K562 (cell line): ENCODE measurements around the gene DOCK7. TPM values are rescaled to one million over a fixed set of nuclear protein-coding genes. Genes with fewer than 3 reads are reported as not detected.

Experiments
- BDP1 ChIP-seq: IDR thresholded peaks from 3 replicates; pipeline ENCODE4 v1.6.1; 2011; ENCODE audit not compliant: insufficient read length, insufficient read depth
- DACH1 ChIP-seq: fragments of 450-650 bp; IDR thresholded peaks from 2 replicates; pipeline ENCODE4 v1.6.1; 2018; ENCODE audit not compliant: partially characterized antibody
- GTF2A2 ChIP-seq: IDR thresholded peaks from 2 replicates; pipeline ENCODE4 v1.6.1; 2016; ENCODE audit warnings: mild to moderate bottlenecking, missing genetic modification characterization, missing compliant biosample characterization
- HMG20A ChIP-seq: fragments of 450-650 bp; formaldehyde crosslinking; conservative IDR thresholded peaks from 2 replicates; pipeline ENCODE4 v1.4.0; 2020; ENCODE audit warnings: mild to moderate bottlenecking, mixed read lengths
- MAX ChIP-seq: sonication (generic); formaldehyde crosslinking; IDR thresholded peaks from 2 replicates; pipeline ENCODE4 v1.9.0; 2022; ENCODE audit warnings: mild to moderate bottlenecking, missing genetic modification reagents
- MBD1 ChIP-seq: fragments of 250-450 bp; sonication (Bioruptor Pico); IDR thresholded peaks from 2 replicates; pipeline ENCODE4 v1.8.0; 2022; ENCODE audit warnings: inconsistent platforms
- MCM3 ChIP-seq: fragments of 450-650 bp; IDR thresholded peaks from 2 replicates; pipeline ENCODE4 v1.6.1; 2016
- NBN ChIP-seq: fragments of 450-650 bp; IDR thresholded peaks from 2 replicates; pipeline ENCODE4 v1.6.1; 2016; ENCODE audit warnings: low read depth, mild to moderate bottlenecking
- NONO ChIP-seq, 2 experiments: fragments of 200-400 bp in 1 of 2; fragments of 450-650 bp in 1 of 2; formaldehyde crosslinking in 1 of 2; IDR thresholded peaks; 2 replicates each; pipeline ENCODE4 v1.6.1; 2017; ENCODE audit warnings: low read depth in 2 of 2, mild to moderate bottlenecking in 2 of 2, moderate library complexity in 2 of 2, low read length in 1 of 2
- NR1H2 ChIP-seq: sonication (generic); formaldehyde crosslinking; IDR thresholded peaks from 2 replicates; pipeline ENCODE4 v1.4.0; 2020; ENCODE audit warnings: mild to moderate bottlenecking, missing genetic modification reagents
- PCBP1 ChIP-seq: fragments of 200-400 bp; formaldehyde crosslinking; IDR thresholded peaks from 2 replicates; pipeline ENCODE4 v1.6.1; 2018; ENCODE audit warnings: mild to moderate bottlenecking, low read depth, low read length; ENCODE audit not compliant: poor library complexity, severe bottlenecking
- POLR2H ChIP-seq: IDR thresholded peaks from 2 replicates; pipeline ENCODE4 v1.6.1; 2016; ENCODE audit warnings: missing genetic modification characterization, low read depth, mild to moderate bottlenecking, control low read depth, missing compliant biosample characterization, moderate library complexity
- PTBP1 ChIP-seq: fragments of 200-400 bp; formaldehyde crosslinking; IDR thresholded peaks from 2 replicates; pipeline ENCODE4 v1.6.1; 2017; ENCODE audit warnings: low read depth, low read length
- PYGO2 ChIP-seq: fragments of 450-650 bp; IDR thresholded peaks from 2 replicates; pipeline ENCODE4 v1.6.1; 2016; ENCODE audit warnings: mild to moderate bottlenecking, missing genetic modification characterization, moderate library complexity, missing compliant biosample characterization
- RBFOX2 ChIP-seq: fragments of 200-400 bp; formaldehyde crosslinking; IDR thresholded peaks from 2 replicates; pipeline ENCODE4 v1.6.1; 2017; ENCODE audit warnings: low read depth, mild to moderate bottlenecking, low read length, moderate library complexity
- RBM14 ChIP-seq: fragments of 200-400 bp; formaldehyde crosslinking; IDR thresholded peaks from 2 replicates; pipeline ENCODE4 v1.6.1; 2018; ENCODE audit warnings: low read depth, mild to moderate bottlenecking, low read length, moderate library complexity, borderline replicate concordance; ENCODE audit not compliant: insufficient read depth
- RFX1 ChIP-seq: fragments of 450-650 bp; IDR thresholded peaks from 2 replicates; pipeline ENCODE4 v1.6.1; 2016; ENCODE audit warnings: mild to moderate bottlenecking, moderate library complexity
- RHOXF2B ChIP-seq: fragments of 250-450 bp; sonication (Bioruptor Pico); conservative IDR thresholded peaks from 2 replicates; pipeline ENCODE4 v1.5.1; 2021
- SIN3B ChIP-seq: fragments of 450-650 bp; IDR thresholded peaks from 2 replicates; pipeline ENCODE4 v1.6.1; 2017; ENCODE audit warnings: low read depth, mild to moderate bottlenecking, moderate library complexity
- SMC3 ChIP-seq: conservative IDR thresholded peaks from 2 replicates; pipeline ENCODE4 v1.6.1; 2011; ENCODE audit warnings: low read depth, low read length, improper control_type of control experiment; ENCODE audit not compliant: insufficient read depth
- USF1 ChIP-seq: sonication (generic); formaldehyde crosslinking; IDR thresholded peaks from 2 replicates; pipeline ENCODE4 v1.9.0; 2022; ENCODE audit warnings: mild to moderate bottlenecking, missing genetic modification reagents
- ZBTB34 ChIP-seq: fragments of 250-450 bp; sonication (Bioruptor Pico); IDR thresholded peaks from 2 replicates; pipeline ENCODE4 v1.8.0; 2021; ENCODE audit warnings: mild to moderate bottlenecking, moderate library complexity
- ZNF24 ChIP-seq: fragments of 450-650 bp; IDR thresholded peaks from 2 replicates; pipeline ENCODE4 v1.6.1; 2016
- ZNF311 ChIP-seq: fragments of 250-450 bp; sonication (Bioruptor Pico); IDR thresholded peaks from 2 replicates; pipeline ENCODE4 v1.4.0; 2020; ENCODE audit warnings: mild to moderate bottlenecking, moderate library complexity
- ZNF511 ChIP-seq: sonication (generic); formaldehyde crosslinking; IDR thresholded peaks from 2 replicates; pipeline ENCODE4 v1.8.0; 2022; ENCODE audit warnings: mild to moderate bottlenecking, missing genetic modification reagents
- polyA plus RNA-seq, 8 experiments: library from polyadenylated mRNA; depleted of rRNA in 4 of 8; stranded (reverse) in 5 of 8; unstranded in 3 of 8; fragments of >200 nt; fragmentation: Nextera tagmentation in 2 of 8; fragmentation: Illumina TruSeq in 1 of 8; extraction: Ambion mirVana in 2 of 8; extraction: Trizol in 1 of 8; gene quantifications; 2 replicates each; pipeline versions ENCODE4 v1.2.1 to v1.2.3, GENCODE V29; 2011 to 2014; ENCODE audit warnings: inconsistent platforms in 1 of 8, missing spikeins in 1 of 8
- total RNA-seq, 7 experiments: library from RNA; depleted of rRNA in 6 of 7; stranded (reverse); fragments of >200 nt in 6 of 7; fragmentation: Illumina TruSeq in 2 of 7; extraction: Trizol in 2 of 7; gene quantifications; 2 replicates each; pipeline versions ENCODE4 v1.2.1 to v1.2.3, GENCODE V29; 2011 to 2021; ENCODE audit warnings: low replicate concordance in 1 of 7

The DOCK7 gene
- total and polyA plus RNA-seq, 9 of the 15 experiments (the other 6 are each of a cell fraction or from before 2014, with no cell fraction given) = 4.9 to 35.1 (median 12.6) TPM

- TF ChIP-seq ZNF311 = no peak
- TF ChIP-seq ZBTB34 (CRISPR knock-in tag) = no peak
- TF ChIP-seq RHOXF2B (CRISPR knock-in tag) = no peak
- peak; percentile 43; the same call in 1 of the 2 replicates for TF ChIP-seq SIN3B
- peak; percentile 54 to 66; a peak in 2 of 4 replicates for TF ChIP-seq NONO (IDR thresholded peaks at IDR 0.05; ENCODE audit: low read depth in 2 of 2, low read length in 1 of 2)
- no peak for TF ChIP-seq GTF2A2 (tag)
- TF ChIP-seq RFX1 = no peak
- TF ChIP-seq RBFOX2 = peak; percentile 74
- 0 out of 2 replicates have a peak, but pooled peaks have one; percentile 39 for TF ChIP-seq MAX (CRISPR knock-in tag)
- TF ChIP-seq MBD1 = no peak
- no peak for TF ChIP-seq SMC3
- no peak for TF ChIP-seq NR1H2 (CRISPR knock-in tag)
- TF ChIP-seq USF1 (CRISPR knock-in tag) = no peak
- TF ChIP-seq PYGO2 = no peak
- TF ChIP-seq MCM3 = no peak
- no peak for TF ChIP-seq PTBP1
- 0 out of 2 replicates have a peak, but pooled peaks have one; percentile 31 for TF ChIP-seq ZNF24
- peak; percentile 33; the same call in 1 of the 2 replicates for TF ChIP-seq ZNF511 (CRISPR knock-in tag)
- no peak for TF ChIP-seq NBN
- TF ChIP-seq BDP1 = no peak
- no peak for TF ChIP-seq POLR2H
- no peak for TF ChIP-seq PCBP1
- no peak for TF ChIP-seq RBM14
- no peak for TF ChIP-seq DACH1
- TF ChIP-seq HMG20A = no peak
These were observed at the start of gene DOCK7 (continued) for GRCh38 chr1:62687903-62688686.
